ENCODE measurements around the gene NINJ2.
A peak's percentile ranks its signal among the peaks of the same experiment; 100 is the strongest.

Gene NINJ2

DNA sequence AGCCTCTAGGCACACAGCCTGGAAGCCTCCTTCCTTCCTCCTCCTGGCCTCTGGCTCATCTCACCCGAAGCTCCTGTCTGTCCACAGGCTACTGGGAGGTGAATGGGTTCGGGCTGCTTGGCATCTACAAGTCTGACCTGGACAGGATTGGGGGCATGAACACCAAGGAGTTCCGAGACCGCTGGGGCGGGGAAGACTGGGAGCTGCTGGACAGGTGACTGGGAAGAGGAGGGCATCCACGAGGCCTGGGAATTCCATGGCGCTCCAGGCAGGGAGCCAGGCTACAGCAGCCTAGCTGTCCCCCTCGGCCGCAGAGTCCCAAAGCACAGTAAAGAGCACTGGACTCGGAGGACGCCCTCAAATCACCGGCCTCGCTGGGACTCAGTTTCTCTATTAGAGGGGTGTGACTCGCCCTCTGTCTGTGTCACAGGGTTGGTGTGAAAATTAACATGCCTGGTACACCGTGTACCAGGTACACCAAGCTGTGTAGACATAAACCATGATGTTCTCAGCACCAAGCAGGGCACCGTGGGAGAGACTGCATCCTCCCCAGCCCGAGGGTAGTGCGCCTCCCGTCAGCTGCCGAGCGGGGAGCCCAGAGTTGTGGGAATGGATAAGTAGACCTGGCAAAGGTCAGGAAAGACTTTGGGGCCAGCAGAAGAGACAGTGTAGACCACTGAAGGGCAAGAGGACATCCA lies 103.9 kb downstream of the NINJ2 start:
- DNase-seq (ENCODE audit: low read depth): no peak
- no peak overlapping the region for H3K4me3 ChIP-seq (ENCODE audit: low read depth, low read length)
- TF ChIP-seq CTCF (IDR thresholded peaks at IDR 0.05; ENCODE audit: insufficient read depth, low read depth, low read length, missing control alignments): no peak

DNA sequence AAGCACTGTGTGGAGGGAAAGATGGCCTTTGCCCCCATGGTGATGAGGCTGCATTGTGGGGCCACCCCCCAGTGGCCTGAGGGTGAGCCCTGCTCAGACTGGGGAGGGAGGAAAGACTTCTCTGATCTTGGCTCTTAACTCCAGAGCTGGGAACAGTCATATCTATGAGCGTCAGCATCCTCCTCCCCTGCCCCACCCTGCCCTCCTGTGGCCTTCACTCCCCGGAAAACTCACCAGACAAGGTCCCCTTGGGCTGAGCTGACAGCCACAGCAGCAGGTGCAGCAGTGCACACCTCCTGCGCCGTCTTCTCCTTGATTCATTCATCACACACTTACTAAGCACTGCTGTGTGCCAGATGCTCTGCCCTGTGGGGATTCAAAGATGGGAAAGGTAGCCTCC lies 104.7 kb downstream of the NINJ2 start:
- no peak for DNase-seq (ENCODE audit: low read depth)
- no peak for TF ChIP-seq CTCF (IDR thresholded peaks at IDR 0.05; ENCODE audit: insufficient read depth, low read depth, low read length, missing control alignments)
- H3K4me3 ChIP-seq (ENCODE audit: low read depth, low read length): no peak overlapping the region

- H3K4me3 ChIP-seq (ENCODE audit: low read depth, low read length): no peak overlapping the region
- no peak for TF ChIP-seq CTCF (IDR thresholded peaks at IDR 0.05; ENCODE audit: insufficient read depth, low read depth, low read length, missing control alignments)
- DNase-seq (ENCODE audit: low read depth): no peak
These were observed 106.7 kb downstream of the NINJ2 start for GRCh38 chr12:556498-556897.

DNA sequence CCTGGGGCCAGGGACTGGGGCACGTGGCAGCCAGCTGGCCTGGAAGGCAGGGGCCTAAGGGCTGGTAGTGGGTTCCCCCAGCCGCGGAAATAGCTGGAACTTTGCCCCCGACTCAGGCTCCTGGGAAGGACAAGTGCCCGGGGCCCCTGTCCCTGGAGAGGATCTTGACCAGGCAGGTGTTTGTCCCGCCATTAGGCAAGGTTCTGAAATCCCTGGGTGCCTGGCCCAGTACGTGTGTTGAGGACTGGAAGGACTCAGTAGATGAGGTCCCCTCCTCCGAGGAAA lies 109.3 kb downstream of the NINJ2 start:
- H3K4me3 ChIP-seq (ENCODE audit: low read depth, low read length): peak overlapping the region; percentile 67
- no peak for DNase-seq (ENCODE audit: low read depth)
- TF ChIP-seq CTCF (IDR thresholded peaks at IDR 0.05; ENCODE audit: insufficient read depth, low read depth, low read length, missing control alignments): no peak

- H3K4me3 ChIP-seq (ENCODE audit: low read depth, low read length): peak overlapping the region; percentile 67
- TF ChIP-seq CTCF (IDR thresholded peaks at IDR 0.05; ENCODE audit: insufficient read depth, low read depth, low read length, missing control alignments): no peak
- peak; percentile 69 for DNase-seq (ENCODE audit: low read depth)
These were observed 109.8 kb downstream of the NINJ2 start for GRCh38 chr12:553216-554000.

DNA sequence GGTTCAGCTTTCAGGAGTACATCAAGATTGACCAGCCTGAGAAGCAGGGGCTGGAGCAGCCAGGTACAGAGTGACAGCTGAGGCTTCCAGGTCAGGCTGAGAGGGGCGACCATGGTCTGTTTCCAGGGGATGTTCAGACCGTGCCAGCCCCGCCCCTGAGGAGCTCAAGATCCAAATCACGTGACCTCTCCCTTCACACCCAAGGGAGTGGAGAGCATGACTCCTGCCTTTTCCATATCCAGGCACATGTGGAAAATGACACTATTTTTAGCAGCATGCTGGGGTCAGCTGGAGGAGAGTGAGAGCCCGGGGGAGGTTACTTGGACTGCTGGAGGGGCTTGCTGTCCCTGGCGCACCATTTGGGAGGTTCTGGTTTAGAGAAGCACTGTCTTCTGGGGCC lies 110.8 kb downstream of the NINJ2 start:
- TF ChIP-seq CTCF (IDR thresholded peaks at IDR 0.05; ENCODE audit: insufficient read depth, low read depth, low read length, missing control alignments): no peak

More for the DNA sequence above, 110.8 kb downstream of the NINJ2 start:
- DNase-seq (ENCODE audit: low read depth): no peak
- no peak overlapping the region for H3K4me3 ChIP-seq (ENCODE audit: low read depth, low read length)
